GM23338 (cell line): ENCODE data around the gene ATP8A1. TPM values are rescaled to one million over a fixed set of nuclear protein-coding genes. Genes with fewer than 3 reads are reported as not detected.
A peak's percentile ranks its signal among the peaks of the same experiment; 100 is the strongest.

Experiments
- ATAC-seq: fragments of 200-7000 bp; cut with Tn5 transposase; 3 replicates; pipeline ENCODE4 v1.9.1; 2020
- DNase-seq: peaks from one replicate; pipeline ENCODE4 v3.0.0-alpha.2; 2015; ENCODE audit warnings: low spot score
- H2AFZ ChIP-seq: fragments of 200-600 bp; sonication (generic); 2 replicates; pipeline ENCODE4 v1.8.0; 2016; ENCODE audit warnings: antibody characterized with exemption, mild to moderate bottlenecking, moderate library complexity
- H3F3A ChIP-seq: fragments of 200-600 bp; sonication (generic); replicated peaks from 2 replicates; pipeline ENCODE4 v1.8.0; 2017; ENCODE audit warnings: antibody characterized with exemption, mixed run types, low read depth
- H3K27ac ChIP-seq: fragments of 200-600 bp; sonication (generic); 2 replicates; pipeline ENCODE4 v1.6.1; 2016; ENCODE audit warnings: low read depth
- H3K27me3 ChIP-seq: fragments of 200-600 bp; sonication (generic); 2 replicates; pipeline ENCODE4 v1.8.0; 2016; ENCODE audit warnings: mild to moderate bottlenecking, mixed run types, moderate library complexity; ENCODE audit not compliant: insufficient read depth
- H3K36me3 ChIP-seq: fragments of 200-600 bp; sonication (generic); 2 replicates; pipeline ENCODE4 v1.8.0; 2016; ENCODE audit warnings: mild to moderate bottlenecking; ENCODE audit not compliant: insufficient read depth
- H3K4me1 ChIP-seq: fragments of 200-600 bp; sonication (generic); 2 replicates; pipeline ENCODE4 v1.8.0; 2016; ENCODE audit warnings: mild to moderate bottlenecking, moderate library complexity; ENCODE audit not compliant: insufficient read depth
- H3K4me2 ChIP-seq: fragments of 200-600 bp; sonication (generic); 2 replicates; pipeline ENCODE4 v1.7.1; 2017; ENCODE audit warnings: mixed run types
- H3K4me3 ChIP-seq: fragments of 200-600 bp; sonication (generic); 2 replicates; pipeline ENCODE4 v1.6.1; 2016; ENCODE audit warnings: mixed run types
- H3K79me2 ChIP-seq: fragments of 200-600 bp; sonication (generic); replicated peaks from 2 replicates; pipeline ENCODE4 v1.8.0; 2017; ENCODE audit warnings: mild to moderate bottlenecking; ENCODE audit not compliant: insufficient read depth
- H3K9me2 ChIP-seq: fragments of 200-600 bp; sonication (generic); 2 replicates; pipeline ENCODE4 v1.8.0; 2017; ENCODE audit not compliant: insufficient read depth
- H4K20me1 ChIP-seq: fragments of 200-600 bp; sonication (generic); replicated peaks from 2 replicates; pipeline ENCODE4 v1.8.0; 2017; ENCODE audit warnings: mild to moderate bottlenecking; ENCODE audit not compliant: insufficient read depth
- H3K27ac Mint-ChIP-seq: 2 replicates; pipeline ENCODE4 v1.8.0; 2020; ENCODE audit warnings: inconsistent platforms, mild to moderate bottlenecking, moderate library complexity, mixed read lengths
- H3K27me3 Mint-ChIP-seq: 3 replicates; pipeline ENCODE4 v1.8.0; 2022; ENCODE audit warnings: low read depth, mild to moderate bottlenecking, moderate library complexity, mixed read lengths, inconsistent platforms; ENCODE audit not compliant: insufficient read depth, poor library complexity
- H3K36me3 Mint-ChIP-seq: 3 replicates; pipeline ENCODE4 v1.8.0; 2021; ENCODE audit warnings: low read depth, mild to moderate bottlenecking, inconsistent platforms, moderate library complexity, mixed read lengths
- H3K4me1 Mint-ChIP-seq: 3 replicates; pipeline ENCODE4 v1.8.0; 2020; ENCODE audit warnings: mild to moderate bottlenecking, inconsistent platforms, mixed read lengths
- H3K4me3 Mint-ChIP-seq: 3 replicates; pipeline ENCODE4 v1.8.0; 2021; ENCODE audit warnings: moderate library complexity, mild to moderate bottlenecking, inconsistent platforms, mixed read lengths
- H3K9me3 Mint-ChIP-seq: 3 replicates; pipeline ENCODE4 v1.8.0; 2020; ENCODE audit warnings: moderate library complexity, mild to moderate bottlenecking, inconsistent platforms, mixed read lengths
- CTCF ChIP-seq, 2 experiments: fragments of 200-600 bp in 1 of 2; sonication (generic) in 1 of 2; conservative IDR thresholded peaks; 2 replicates each; pipeline versions ENCODE4 v1.5.1 to v1.6.1; 2016 to 2017; ENCODE audit warnings: antibody characterized with exemption in 2 of 2, low read depth in 2 of 2, mild to moderate bottlenecking in 2 of 2, moderate library complexity in 1 of 2
- ETS1 ChIP-seq: IDR thresholded peaks from 2 replicates; pipeline ENCODE4 v1.6.1; 2016; ENCODE audit warnings: antibody characterized with exemption
- EZH2phosphoT487 ChIP-seq: fragments of 200-600 bp; sonication (generic); IDR thresholded peaks from one replicate; pipeline ENCODE4 v1.8.1; 2018; ENCODE audit warnings: antibody characterized with exemption; ENCODE audit not compliant: unreplicated experiment
- JUNB ChIP-seq: IDR thresholded peaks from one replicate; pipeline ENCODE4 v1.6.1; 2016; ENCODE audit warnings: antibody characterized with exemption; ENCODE audit not compliant: unreplicated experiment
- NANOG ChIP-seq: IDR thresholded peaks from 2 replicates; pipeline ENCODE4 v1.6.1; 2016; ENCODE audit warnings: antibody characterized with exemption, borderline replicate concordance
- ZNF331 ChIP-seq: fragments of 250-450 bp; sonication (Bioruptor Pico); IDR thresholded peaks from 2 replicates; pipeline ENCODE4 v1.5.0; 2020; ENCODE audit warnings: low read depth, mild to moderate bottlenecking, moderate library complexity
- ZNF462 ChIP-seq: fragments of 250-450 bp; sonication (Bioruptor Pico); IDR thresholded peaks from 2 replicates; pipeline ENCODE4 v1.5.0; 2020; ENCODE audit warnings: mild to moderate bottlenecking, moderate library complexity
- polyA plus RNA-seq: library from polyadenylated mRNA; unstranded; fragments of >200 nt; fragmentation: Nextera tagmentation; extraction: Ambion mirVana; gene quantifications from 2 replicates; pipeline ENCODE4 v1.2.1, GENCODE V29; 2016
- total RNA-seq: library from RNA; depleted of rRNA; stranded (reverse); fragments of >200 nt; shearing (Covaris generic); gene quantifications from 2 replicates; pipeline ENCODE4 v1.2.3, GENCODE V29; 2014

The ATP8A1 gene
- total and polyA plus RNA-seq, 2 experiments from 2014 or later, result 6.8 to 66.3 TPM

GRCh38 chr4:42579903-42580302 lies 77.0 kb downstream of the ATP8A1 start:
- Histone ChIP-seq H3K9me2 (no peaks in the 10 kb centered on the region; the same call in 1 of the 2 replicates), H3K79me2 (no peaks in the 10 kb centered on the region), H3K36me3 (no peaks in the 10 kb centered on the region), H2AFZ (no peak overlapping the region), H3K4me2 (no peak overlapping the region), H3K27ac (no peak overlapping the region), H3F3A (no peaks in the 10 kb centered on the region), H3K27me3 (no peaks in the 10 kb centered on the region), H3K4me3 (no peak overlapping the region), H4K20me1 (0 out of 2 replicates have a peak, but pooled peaks cover 4% of the 10 kb centered on the region), H3K4me1 (no peaks in the 10 kb centered on the region)
- Mint-ChIP-seq H3K4me1 (no peaks in the 10 kb centered on the region), H3K9me3 (no peaks in the 10 kb centered on the region), H3K27ac (no peak overlapping the region), H3K27me3 (no peaks in the 10 kb centered on the region), H3K4me3 (no peak overlapping the region), H3K36me3 (no peaks in the 10 kb centered on the region)
- TF ChIP-seq EZH2phosphoT487 (no peak), NANOG (no peak), ZNF331 (CRISPR knock-in tag) (no peak), JUNB (no peak), ETS1 (no peak), CTCF (conservative IDR thresholded peaks at IDR 0.05; ENCODE audit: low read depth in 2 of 2) (no peak)
- ATAC-seq, result no peak
- no peak for DNase-seq

- H3K4me3 Mint-ChIP-seq, result no peak overlapping the region
- Histone ChIP-seq H3K4me1 (no peaks in the 10 kb centered on the region), H3K79me2 (no peaks in the 10 kb centered on the region), H3K27ac (no peak overlapping the region), H4K20me1 (peaks cover 4% of the 10 kb centered on the region; the same call in 1 of the 2 replicates), H3K36me3 (no peaks in the 10 kb centered on the region), H3K4me2 (no peak overlapping the region), H3K4me3 (no peak overlapping the region), H3K27me3 (no peaks in the 10 kb centered on the region), H3F3A (no peaks in the 10 kb centered on the region), H3K9me2 (no peaks in the 10 kb centered on the region; the same call in 1 of the 2 replicates), H2AFZ (no peak overlapping the region)
- H3K27ac Mint-ChIP-seq, result no peak overlapping the region
- H3K4me1 Mint-ChIP-seq, result no peaks in the 10 kb centered on the region
- no peaks in the 10 kb centered on the region for H3K36me3 Mint-ChIP-seq
- ATAC-seq, result no peak
- TF ChIP-seq ZNF462 (no peak), CTCF (conservative IDR thresholded peaks at IDR 0.05; ENCODE audit: low read depth in 2 of 2) (peak; percentile 51 to 63)
- H3K9me3 Mint-ChIP-seq, result no peaks in the 10 kb centered on the region
- no peak for DNase-seq
- no peaks in the 10 kb centered on the region for H3K27me3 Mint-ChIP-seq
These were observed 78.7 kb downstream of the ATP8A1 start for GRCh38 chr4:42578187-42578586.
